K562 (cell line): ENCODE measurements around the gene ZKSCAN4. TPM values are rescaled to one million over a fixed set of nuclear protein-coding genes. Genes with fewer than 3 reads are reported as not detected.

Source experiments
- ADNP ChIP-seq: fragments of 200-800 bp; sonication (Bioruptor generic); IDR thresholded peaks from 2 replicates; pipeline ENCODE4 v1.6.1; 2016; ENCODE audit warnings: missing genetic modification characterization, missing compliant biosample characterization
- C11orf30 ChIP-seq: fragments of 450-650 bp; IDR thresholded peaks from 2 replicates; pipeline ENCODE4 v1.6.1; 2016; ENCODE audit warnings: low read depth, mild to moderate bottlenecking
- CEBPZ ChIP-seq: fragments of 150-350 bp; IDR thresholded peaks from 2 replicates; pipeline ENCODE4 v1.6.1; 2014; ENCODE audit warnings: low read depth, mild to moderate bottlenecking, low read length, borderline replicate concordance
- ESRRA ChIP-seq: fragments of 450-650 bp; IDR thresholded peaks from 2 replicates; pipeline ENCODE4 v1.6.1; 2014; ENCODE audit warnings: low read depth, mild to moderate bottlenecking, moderate library complexity, borderline replicate concordance
- HOXB6 ChIP-seq: fragments of 250-450 bp; sonication (Bioruptor Pico); IDR thresholded peaks from 2 replicates; pipeline ENCODE4 v1.5.1; 2022; ENCODE audit warnings: mild to moderate bottlenecking, borderline replicate concordance
- MAFF ChIP-seq: IDR thresholded peaks from 2 replicates; pipeline ENCODE4 v1.6.1; 2012; ENCODE audit warnings: low read length, improper control_type of control experiment
- MAFG ChIP-seq: fragments of 450-650 bp; conservative IDR thresholded peaks from 2 replicates; pipeline ENCODE4 v1.6.1; 2016; ENCODE audit warnings: missing genetic modification characterization, missing compliant biosample characterization
- MLLT1 ChIP-seq, 2 experiments: fragments of 450-650 bp; IDR thresholded peaks; 2 replicates each; pipeline ENCODE4 v1.6.1; 2016
- NBN ChIP-seq: fragments of 450-650 bp; IDR thresholded peaks from 2 replicates; pipeline ENCODE4 v1.6.1; 2016; ENCODE audit warnings: low read depth, mild to moderate bottlenecking
- TAL1 ChIP-seq: fragments of 450-650 bp; IDR thresholded peaks from 2 replicates; pipeline ENCODE4 v1.6.1; 2016; ENCODE audit warnings: mild to moderate bottlenecking
- THRB ChIP-seq: fragments of 450-650 bp; formaldehyde crosslinking; conservative IDR thresholded peaks from 2 replicates; pipeline ENCODE4 v1.4.0; 2022; ENCODE audit warnings: mild to moderate bottlenecking, missing genetic modification characterization
- ZFP30 ChIP-seq: fragments of 250-450 bp; sonication (Bioruptor Pico); IDR thresholded peaks from 2 replicates; pipeline ENCODE4 v1.8.0; 2022; ENCODE audit warnings: moderate library complexity, mild to moderate bottlenecking, inconsistent platforms, borderline replicate concordance
- polyA plus RNA-seq, 8 experiments: library from polyadenylated mRNA; depleted of rRNA in 4 of 8; stranded (reverse) in 5 of 8; unstranded in 3 of 8; fragments of >200 nt; fragmentation: Nextera tagmentation in 2 of 8; fragmentation: Illumina TruSeq in 1 of 8; extraction: Ambion mirVana in 2 of 8; extraction: Trizol in 1 of 8; gene quantifications; 2 replicates each; pipeline versions ENCODE4 v1.2.1 to v1.2.3, GENCODE V29; 2011 to 2014; ENCODE audit warnings: inconsistent platforms in 1 of 8, missing spikeins in 1 of 8
- total RNA-seq, 7 experiments: library from RNA; depleted of rRNA in 6 of 7; stranded (reverse); fragments of >200 nt in 6 of 7; fragmentation: Illumina TruSeq in 2 of 7; extraction: Trizol in 2 of 7; gene quantifications; 2 replicates each; pipeline versions ENCODE4 v1.2.1 to v1.2.3, GENCODE V29; 2011 to 2021; ENCODE audit warnings: low replicate concordance in 1 of 7
- TF ChIP-seq, protein P1 (sequence below), 2 experiments: fragments of 450-650 bp in 1 of 2; sonication (generic) in 1 of 2; formaldehyde crosslinking; conservative IDR thresholded peaks; 2 replicates each; pipeline versions ENCODE4 v1.4.0 to v1.8.1; 2020 to 2022; ENCODE audit warnings: mild to moderate bottlenecking in 1 of 2, missing genetic modification reagents in 1 of 2
- TF ChIP-seq, protein P2 (sequence below): fragments of 250-450 bp; sonication (Bioruptor Pico); IDR thresholded peaks from 2 replicates; pipeline ENCODE4 v1.8.0; 2022; ENCODE audit warnings: moderate library complexity, mild to moderate bottlenecking, inconsistent platforms

The ZKSCAN4 gene
- total and polyA plus RNA-seq, 9 of the 15 experiments (the other 6 are each of a cell fraction or from before 2014, with no cell fraction given), result 1.2 to 5.3 (median 4.7) TPM

- TF ChIP-seq ADNP (tag) (no peak), ZFP30 (CRISPR knock-in tag) (no peak), C11orf30 (no peak), MAFG (no peak), MLLT1 (IDR thresholded peaks at IDR 0.05) (0 out of 4 replicates have a peak, but pooled peaks of 1 of the 2 experiments have one; percentile 26), HOXB6 (no peak), MAFF (no peak), NBN (no peak), THRB (no peak), ESRRA (no peak), TAL1 (no peak), CEBPZ (no peak)
- TF ChIP-seq, protein P1, sequence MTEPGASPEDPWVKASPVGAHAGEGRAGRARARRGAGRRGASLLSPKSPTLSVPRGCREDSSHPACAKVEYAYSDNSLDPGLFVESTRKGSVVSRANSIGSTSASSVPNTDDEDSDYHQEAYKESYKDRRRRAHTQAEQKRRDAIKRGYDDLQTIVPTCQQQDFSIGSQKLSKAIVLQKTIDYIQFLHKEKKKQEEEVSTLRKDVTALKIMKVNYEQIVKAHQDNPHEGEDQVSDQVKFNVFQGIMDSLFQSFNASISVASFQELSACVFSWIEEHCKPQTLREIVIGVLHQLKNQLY (CRISPR knock-in tag; conservative IDR thresholded peaks at IDR 0.05), result no peak
- TF ChIP-seq, protein P2, sequence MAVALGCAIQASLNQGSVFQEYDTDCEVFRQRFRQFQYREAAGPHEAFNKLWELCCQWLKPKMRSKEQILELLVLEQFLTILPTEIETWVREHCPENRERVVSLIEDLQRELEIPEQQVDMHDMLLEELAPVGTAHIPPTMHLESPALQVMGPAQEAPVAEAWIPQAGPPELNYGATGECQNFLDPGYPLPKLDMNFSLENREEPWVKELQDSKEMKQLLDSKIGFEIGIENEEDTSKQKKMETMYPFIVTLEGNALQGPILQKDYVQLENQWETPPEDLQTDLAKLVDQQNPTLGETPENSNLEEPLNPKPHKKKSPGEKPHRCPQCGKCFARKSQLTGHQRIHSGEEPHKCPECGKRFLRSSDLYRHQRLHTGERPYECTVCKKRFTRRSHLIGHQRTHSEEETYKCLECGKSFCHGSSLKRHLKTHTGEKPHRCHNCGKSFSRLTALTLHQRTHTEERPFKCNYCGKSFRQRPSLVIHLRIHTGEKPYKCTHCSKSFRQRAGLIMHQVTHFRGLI (CRISPR knock-in tag), result no peak
These were observed 40.1 kb downstream of the ZKSCAN4 start (continued) for GRCh38 chr6:28211840-28212509.
